ENCODE results near the gene GRIN3B.

GRIN3B gene

GRCh38 chr19:1003283-1003682 is 3.1 kb downstream of the GRIN3B start:
- TF ChIP-seq, protein P1, sequence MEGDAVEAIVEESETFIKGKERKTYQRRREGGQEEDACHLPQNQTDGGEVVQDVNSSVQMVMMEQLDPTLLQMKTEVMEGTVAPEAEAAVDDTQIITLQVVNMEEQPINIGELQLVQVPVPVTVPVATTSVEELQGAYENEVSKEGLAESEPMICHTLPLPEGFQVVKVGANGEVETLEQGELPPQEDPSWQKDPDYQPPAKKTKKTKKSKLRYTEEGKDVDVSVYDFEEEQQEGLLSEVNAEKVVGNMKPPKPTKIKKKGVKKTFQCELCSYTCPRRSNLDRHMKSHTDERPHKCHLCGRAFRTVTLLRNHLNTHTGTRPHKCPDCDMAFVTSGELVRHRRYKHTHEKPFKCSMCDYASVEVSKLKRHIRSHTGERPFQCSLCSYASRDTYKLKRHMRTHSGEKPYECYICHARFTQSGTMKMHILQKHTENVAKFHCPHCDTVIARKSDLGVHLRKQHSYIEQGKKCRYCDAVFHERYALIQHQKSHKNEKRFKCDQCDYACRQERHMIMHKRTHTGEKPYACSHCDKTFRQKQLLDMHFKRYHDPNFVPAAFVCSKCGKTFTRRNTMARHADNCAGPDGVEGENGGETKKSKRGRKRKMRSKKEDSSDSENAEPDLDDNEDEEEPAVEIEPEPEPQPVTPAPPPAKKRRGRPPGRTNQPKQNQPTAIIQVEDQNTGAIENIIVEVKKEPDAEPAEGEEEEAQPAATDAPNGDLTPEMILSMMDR (IDR thresholded peaks at IDR 0.05) = no peak

- TF ChIP-seq, protein P1 (IDR thresholded peaks at IDR 0.05) = no peak
Measured at GRCh38 chr19:1004204-1004802, 4.1 kb downstream of the GRIN3B start.

- TF ChIP-seq, protein P1 (IDR thresholded peaks at IDR 0.05) = no peak
Measured at GRCh38 chr19:1004803-1005664, 4.8 kb downstream of the GRIN3B start.

GRCh38 chr19:1006711-1007398 is 6.6 kb downstream of the GRIN3B start:
- TF ChIP-seq, protein P1 (IDR thresholded peaks at IDR 0.05) = no peak

- TF ChIP-seq, protein P1 (IDR thresholded peaks at IDR 0.05) = no peak
Measured at GRCh38 chr19:1007399-1008251, 7.4 kb downstream of the GRIN3B start.

DNA sequence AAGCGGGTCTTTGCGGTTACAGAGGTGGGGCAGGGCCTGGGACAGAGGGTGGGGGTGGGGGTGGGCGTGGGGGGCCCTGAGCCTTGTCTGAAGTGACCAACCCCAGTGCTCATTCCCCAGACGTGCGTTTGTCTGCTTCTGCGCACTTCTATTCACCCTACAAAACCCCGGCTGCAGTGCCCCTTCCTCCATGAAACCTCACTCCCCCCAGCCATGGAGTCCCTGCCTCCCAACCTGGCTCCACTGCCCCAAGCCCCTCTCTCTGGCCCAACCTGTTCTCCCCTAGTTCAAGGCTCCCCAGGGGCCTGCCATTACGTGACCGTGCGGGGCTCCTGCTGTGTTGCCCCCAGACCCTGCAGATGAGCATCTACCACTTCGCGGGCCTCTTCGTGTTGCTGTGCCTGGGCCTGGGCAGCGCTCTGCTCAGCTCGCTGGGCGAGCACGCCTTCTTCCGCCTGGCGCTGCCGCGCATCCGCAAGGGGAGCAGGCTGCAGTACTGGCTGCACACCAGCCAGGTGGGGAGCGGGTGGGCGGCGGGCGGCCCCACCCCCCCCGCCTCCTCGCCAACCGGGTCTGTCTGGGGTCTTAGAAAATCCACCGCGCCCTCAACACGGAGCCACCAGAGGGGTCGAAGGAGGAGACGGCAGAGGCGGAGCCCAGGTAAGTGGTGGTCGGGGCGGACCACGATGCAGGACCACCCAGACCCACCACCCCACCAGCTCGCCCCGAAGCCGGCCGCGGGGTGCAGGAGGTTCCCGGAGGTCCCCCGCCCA is 8.2 kb downstream of the GRIN3B start:
- TF ChIP-seq, protein P1 (IDR thresholded peaks at IDR 0.05) = no peak

All from LNCAP (cell line).